Caki2 (cell line): ENCODE data around the gene DUS2. TPM values are rescaled to one million over a fixed set of nuclear protein-coding genes. Genes with fewer than 3 reads are reported as not detected.
"Not testable (repeated sequence)": the region's sequence is repeated elsewhere in the genome, so short reads cannot be mapped to it uniquely, and the experiment has no call there.

Source experiments
- DNase-seq: peaks from one replicate; pipeline ENCODE4 v3.0.0-alpha.2; 2015; ENCODE audit warnings: low read depth
- in situ Hi-C: cut with HindIII; loops from 2 replicates; pipeline ENCODE4 v1.10.0; 2016; ENCODE audit warnings: low sequenced_read_pairs, low pct_unique_long_range_greater_than_20kb, mixed read lengths
- total RNA-seq: library from RNA; depleted of rRNA; stranded (reverse); fragments of >200 nt; shearing (Covaris generic); gene quantifications from 2 replicates; pipeline ENCODE4 v1.2.3, GENCODE V29; 2014; ENCODE audit warnings: low replicate concordance; rRNA removed

Gene DUS2
- 17.5 and 29.2 TPM in 2 replicates for total RNA-seq

- peak; percentile 84 for DNase-seq
- in situ Hi-C loops: no loop called here
Measured at GRCh38 chr16:68022728-68023537, at the start of gene DUS2, which contains the start of gene DDX28. Gene DUS2 (plus strand): TSS chr16:68023284. CDS start chr16:68038024, 14,740 bp downstream. Gene DDX28 (minus strand): TSS chr16:68023232. CDS start chr16:68023202, 30 bp downstream.

- in situ Hi-C loops: no loop called here
- DNase-seq: no peak
Measured at GRCh38 chr16:67975321-67976105, 47.6 kb upstream of the DUS2 start.

- no peak for DNase-seq
- in situ Hi-C loops: no loop called here
Measured at GRCh38 chr16:67976205-67976604, 46.9 kb upstream of the DUS2 start.

GRCh38 chr16:67977005-67977404 lies 46.1 kb upstream of the DUS2 start:
- no peak for DNase-seq
- in situ Hi-C loops: no loop called here

GRCh38 chr16:67977469-67978227 lies 45.4 kb upstream of the DUS2 start:
- no peak for DNase-seq
- in situ Hi-C loops: no loop called here

GRCh38 chr16:67979955-67980678 lies 43.0 kb upstream of the DUS2 start, which contains the start of gene DPEP3:
Gene DPEP3 (minus strand): TSS chr16:67980499. CDS start chr16:67980380, 119 bp downstream.
- in situ Hi-C loops: no loop called here

GRCh38 chr16:67982011-67982696 lies 40.9 kb upstream of the DUS2 start:
- DNase-seq: no peak
- in situ Hi-C loops: no loop called here

More at GRCh38 chr16:67979955-67980678, 43.0 kb upstream of the DUS2 start, which contains the start of gene DPEP3:
- no peak for DNase-seq

GRCh38 chr16:67986949-67987348 lies 36.1 kb upstream of the DUS2 start:
- no peak for DNase-seq
- in situ Hi-C loops: no loop called here

GRCh38 chr16:67987460-67988160 lies 35.5 kb upstream of the DUS2 start:
- in situ Hi-C loops: no loop called here
- DNase-seq: no peak

GRCh38 chr16:67988675-67989074 lies 34.4 kb upstream of the DUS2 start:
- DNase-seq: no peak
- in situ Hi-C loops: no loop called here

- in situ Hi-C loops: no loop called here
- DNase-seq: no peak
Measured at GRCh38 chr16:67989322-67990017, 33.6 kb upstream of the DUS2 start.

GRCh38 chr16:67990018-67990386 lies 33.1 kb upstream of the DUS2 start:
- DNase-seq: no peak
- in situ Hi-C loops: no loop called here

- in situ Hi-C loops: no loop called here
- no peak for DNase-seq
Measured at GRCh38 chr16:67992661-67993206, 30.4 kb upstream of the DUS2 start.

- in situ Hi-C loops: no loop called here
- peak; percentile 65 for DNase-seq
Measured at GRCh38 chr16:67993207-67994039, 29.7 kb upstream of the DUS2 start.

- DNase-seq, in situ Hi-C loops: not testable (repeated sequence)
Measured at GRCh38 chr16:67994040-67994408, 29.1 kb upstream of the DUS2 start.
